SJSA1 (cell line): Measurements from ENCODE around the gene MARK3. TPM values are rescaled to one million over a fixed set of nuclear protein-coding genes. Genes with fewer than 3 reads are reported as not detected.
A peak's percentile ranks its signal among the peaks of the same experiment; 100 is the strongest.

Experiments
- DNase-seq, 2 experiments: peaks; one replicate each; pipeline ENCODE4 v3.0.0-alpha.2; 2015 to 2020; ENCODE audit warnings: low spot score in 2 of 2, low read depth in 1 of 2
- H3K27ac ChIP-seq: fragments of 250-450 bp; sonication (Bioruptor Pico); 2 replicates; pipeline ENCODE4 v1.5.1; 2020; ENCODE audit warnings: mild to moderate bottlenecking, moderate library complexity
- H3K27me3 ChIP-seq: fragments of 250-450 bp; sonication (Bioruptor Pico); replicated peaks from 2 replicates; pipeline ENCODE4 v1.5.1; 2020; ENCODE audit warnings: mild to moderate bottlenecking, moderate library complexity
- H3K36me3 ChIP-seq: fragments of 250-450 bp; sonication (Bioruptor Pico); 2 replicates; pipeline ENCODE4 v1.5.1; 2020; ENCODE audit warnings: mild to moderate bottlenecking
- H3K4me1 ChIP-seq: fragments of 250-450 bp; sonication (Bioruptor Pico); replicated peaks from 2 replicates; pipeline ENCODE4 v1.6.1; 2021; ENCODE audit warnings: mild to moderate bottlenecking
- H3K4me3 ChIP-seq: fragments of 250-450 bp; sonication (Bioruptor Pico); 2 replicates; pipeline ENCODE4 v1.5.1; 2020; ENCODE audit warnings: mild to moderate bottlenecking
- H3K9me3 ChIP-seq: fragments of 250-450 bp; sonication (Bioruptor Pico); replicated peaks from 2 replicates; pipeline ENCODE4 v1.5.1; 2020; ENCODE audit warnings: mild to moderate bottlenecking
- total RNA-seq: library from RNA; depleted of rRNA; stranded (reverse); fragments of >200 nt; shearing (Covaris generic); gene quantifications from 2 replicates; pipeline ENCODE4 v1.2.3, GENCODE V29; 2014; rRNA removed

MARK3 gene
- total RNA-seq: 32.3 and 53.2 TPM in 2 replicates

GRCh38 chr14:103385152-103385928 lies at the start of gene MARK3:
TSS of gene MARK3 (plus strand) at chr14:103385415. CDS start at chr14:103386030, 615 bp downstream.
- Histone ChIP-seq H3K27me3 (no peaks in the 10 kb centered on the region), H3K4me1 (peaks cover 23% of the 10 kb centered on the region)

GRCh38 chr14:103336191-103336590 lies 49.0 kb upstream of the MARK3 start:
- no peaks in the 10 kb centered on the region for H3K9me3 ChIP-seq
- peaks cover 13% of the 10 kb centered on the region for H3K4me1 ChIP-seq
- DNase-seq: no peak
- no peaks in the 10 kb centered on the region for H3K27me3 ChIP-seq
- peaks cover 74% of the 10 kb centered on the region for H3K36me3 ChIP-seq
- H3K4me3 ChIP-seq: peak overlapping the region; percentile 95; the same call in 1 of the 2 replicates
- H3K27ac ChIP-seq: no peak overlapping the region

More at GRCh38 chr14:103385152-103385928, at the start of gene MARK3:
- peak; percentile 91 to 96 for DNase-seq
- peaks cover 16% of the 10 kb centered on the region for H3K36me3 ChIP-seq
- no peaks in the 10 kb centered on the region for H3K9me3 ChIP-seq
- H3K4me3 ChIP-seq: peak within 1 kb of the TSS; percentile 88
- peak within 1 kb of the TSS; percentile 70 for H3K27ac ChIP-seq

GRCh38 chr14:103337794-103338193 lies 47.4 kb upstream of the MARK3 start:
- Histone ChIP-seq H3K4me3 (no peak overlapping the region), H3K4me1 (peaks cover 13% of the 10 kb centered on the region), H3K36me3 (peaks cover 90% of the 10 kb centered on the region), H3K27me3 (no peaks in the 10 kb centered on the region), H3K9me3 (no peaks in the 10 kb centered on the region), H3K27ac (no peak overlapping the region)
- DNase-seq: no peak

DNA sequence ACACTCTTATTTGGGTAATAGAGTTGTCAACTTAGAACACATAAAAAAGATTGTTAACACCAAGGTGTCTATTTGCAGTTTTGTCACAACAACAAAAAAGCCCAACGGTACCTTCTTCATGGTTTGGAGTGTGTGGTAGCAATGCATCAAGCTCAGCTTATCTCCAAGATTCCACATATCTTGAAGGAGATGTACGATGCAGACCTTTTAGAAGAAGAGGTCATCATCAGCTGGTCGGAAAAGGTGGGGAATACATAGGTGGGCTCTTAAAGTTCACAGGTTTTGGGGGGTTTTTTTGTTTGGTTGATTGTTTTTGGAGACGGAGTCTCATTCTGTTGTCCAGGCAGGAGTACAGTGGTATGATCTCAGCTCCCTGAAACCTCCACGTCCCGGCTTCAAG lies 45.7 kb upstream of the MARK3 start:
- peaks cover 100% of the 10 kb centered on the region for H3K36me3 ChIP-seq
- peaks cover 9% of the 10 kb centered on the region for H3K4me1 ChIP-seq
- H3K9me3 ChIP-seq: no peaks in the 10 kb centered on the region
- no peak overlapping the region for H3K4me3 ChIP-seq
- DNase-seq: no peak
- no peaks in the 10 kb centered on the region for H3K27me3 ChIP-seq
- H3K27ac ChIP-seq: no peak overlapping the region

DNA sequence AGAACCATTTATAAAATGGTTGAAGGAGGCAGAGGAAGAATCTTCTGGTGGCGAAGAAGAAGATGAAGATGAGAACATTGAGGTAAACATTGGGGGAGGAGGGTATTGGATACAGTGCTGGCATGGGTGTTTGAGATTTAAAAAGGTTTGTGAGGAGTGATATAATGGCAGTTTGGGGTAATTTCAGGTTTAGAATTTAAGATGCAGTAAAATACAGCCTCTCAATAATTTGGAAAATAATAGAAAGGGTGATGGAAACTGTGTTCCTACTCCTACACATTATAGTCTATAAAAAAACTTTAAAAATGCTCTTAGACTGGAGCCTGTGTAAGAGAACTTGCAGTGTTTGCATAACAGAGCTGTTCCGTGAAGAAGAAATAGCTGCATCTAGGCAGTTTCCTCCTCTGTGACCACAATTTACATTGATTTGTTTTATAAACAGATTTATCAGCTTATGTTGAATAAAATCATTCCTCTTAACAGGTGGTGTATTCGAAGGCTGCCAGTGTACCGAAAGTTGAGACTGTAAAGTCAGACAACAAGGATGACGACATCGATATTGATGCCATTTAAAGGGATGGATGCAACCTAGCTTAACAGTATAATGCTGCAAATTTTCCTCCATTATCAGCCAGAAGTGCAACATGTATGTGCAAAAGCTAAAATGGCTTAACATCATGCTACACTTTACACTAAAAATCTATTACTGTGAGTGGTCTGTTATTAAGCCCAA lies 44.6 kb upstream of the MARK3 start:
- H3K9me3 ChIP-seq: no peaks in the 10 kb centered on the region
- peaks cover 4% of the 10 kb centered on the region for H3K4me1 ChIP-seq
- no peaks in the 10 kb centered on the region for H3K27me3 ChIP-seq
- H3K4me3 ChIP-seq: no peak overlapping the region
- no peak for DNase-seq
- H3K36me3 ChIP-seq: peaks cover 95% of the 10 kb centered on the region
- H3K27ac ChIP-seq: no peak overlapping the region

DNA sequence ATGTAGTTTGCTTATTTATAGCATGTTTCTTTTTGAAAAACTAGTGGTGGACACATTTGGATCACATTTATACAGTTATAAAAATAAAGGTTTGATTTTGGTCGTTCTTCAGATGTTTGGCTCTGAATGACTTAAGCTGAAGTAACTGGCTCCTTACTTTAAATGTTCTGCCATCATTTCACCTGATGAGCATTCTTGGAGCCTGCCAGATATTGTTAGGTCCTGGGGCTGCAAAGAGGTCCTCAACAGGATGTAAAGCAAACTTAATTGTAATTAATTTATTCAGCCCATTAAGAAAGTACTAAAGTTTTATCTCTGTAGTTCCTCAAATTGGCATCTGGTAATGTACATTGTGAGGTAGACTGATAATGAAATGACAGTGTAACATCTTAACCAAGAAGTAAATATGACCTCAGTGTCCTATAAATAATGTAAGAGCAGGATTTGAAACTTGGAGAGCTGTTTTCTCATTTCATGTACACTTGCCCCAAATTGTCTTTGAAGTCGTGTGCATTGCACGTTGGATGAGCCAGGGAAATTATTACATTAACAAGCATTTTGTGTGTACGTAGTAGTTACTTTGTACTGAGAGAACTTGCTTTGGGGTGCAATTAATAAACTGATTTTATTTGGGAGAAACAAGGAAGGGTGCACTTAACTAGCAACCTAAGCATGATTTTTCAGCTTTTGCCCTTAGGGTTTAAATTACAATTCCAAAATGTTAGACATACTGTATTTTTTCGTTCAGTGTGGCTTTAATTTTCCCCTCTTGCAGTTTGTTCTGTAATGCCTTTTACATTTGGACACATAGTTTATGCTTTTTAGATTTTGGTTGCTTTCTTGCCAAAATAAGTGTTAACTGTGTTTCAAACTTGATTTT lies 43.7 kb upstream of the MARK3 start:
- no peaks in the 10 kb centered on the region for H3K27me3 ChIP-seq
- no peaks in the 10 kb centered on the region for H3K4me1 ChIP-seq
- no peak for DNase-seq
- no peak overlapping the region for H3K27ac ChIP-seq
- H3K4me3 ChIP-seq: no peak overlapping the region
- peaks cover 86% of the 10 kb centered on the region for H3K36me3 ChIP-seq
- no peaks in the 10 kb centered on the region for H3K9me3 ChIP-seq

- H3K27ac ChIP-seq: no peak overlapping the region
- H3K36me3 ChIP-seq: peaks cover 68% of the 10 kb centered on the region
- H3K9me3 ChIP-seq: no peaks in the 10 kb centered on the region
- no peak for DNase-seq
- no peaks in the 10 kb centered on the region for H3K4me1 ChIP-seq
- H3K27me3 ChIP-seq: no peaks in the 10 kb centered on the region
- H3K4me3 ChIP-seq: no peak overlapping the region
These were observed 41.9 kb upstream of the MARK3 start for GRCh38 chr14:103343164-103343879.

GRCh38 chr14:103343905-103344797 lies 41.1 kb upstream of the MARK3 start:
- H3K36me3 ChIP-seq: peaks cover 60% of the 10 kb centered on the region
- H3K27me3 ChIP-seq: no peaks in the 10 kb centered on the region
- no peaks in the 10 kb centered on the region for H3K9me3 ChIP-seq
- H3K4me3 ChIP-seq: no peak overlapping the region
- DNase-seq: no peak
- H3K27ac ChIP-seq: no peak overlapping the region
- H3K4me1 ChIP-seq: no peaks in the 10 kb centered on the region

- no peaks in the 10 kb centered on the region for H3K4me1 ChIP-seq
- no peak for DNase-seq
- H3K4me3 ChIP-seq: no peak overlapping the region
- H3K27me3 ChIP-seq: no peaks in the 10 kb centered on the region; the same call in 1 of the 2 replicates
- H3K36me3 ChIP-seq: peaks cover 38% of the 10 kb centered on the region
- H3K27ac ChIP-seq: no peak overlapping the region
- H3K9me3 ChIP-seq: no peaks in the 10 kb centered on the region
These were observed 38.9 kb upstream of the MARK3 start for GRCh38 chr14:103346286-103346685.

GRCh38 chr14:103347091-103347815 lies 38.0 kb upstream of the MARK3 start:
- Histone ChIP-seq H3K4me1 (no peaks in the 10 kb centered on the region), H3K4me3 (no peak overlapping the region), H3K27ac (no peak overlapping the region), H3K27me3 (no peaks in the 10 kb centered on the region; the same call in 1 of the 2 replicates), H3K36me3 (peaks cover 29% of the 10 kb centered on the region), H3K9me3 (no peaks in the 10 kb centered on the region)
- DNase-seq: no peak

DNA sequence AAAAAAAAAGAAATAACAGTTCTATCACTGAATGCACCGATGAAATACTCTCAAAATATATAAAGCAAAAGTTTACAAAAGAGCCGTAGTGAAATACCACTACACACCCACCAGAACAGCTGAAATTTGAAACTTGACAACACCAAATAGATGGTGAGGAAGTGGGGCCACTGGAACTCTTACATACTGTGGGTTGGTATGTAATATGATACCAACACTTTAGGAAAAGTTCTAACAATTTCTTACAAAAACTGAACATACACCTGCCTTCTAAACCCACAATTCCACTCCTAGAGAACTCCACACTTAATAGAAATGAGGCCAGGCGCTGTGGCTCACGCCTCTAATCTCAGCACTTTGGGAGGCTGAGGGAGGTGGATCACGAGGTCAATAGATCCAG lies 37.1 kb upstream of the MARK3 start:
- Histone ChIP-seq H3K27me3 (no peaks in the 10 kb centered on the region; the same call in 1 of the 2 replicates), H3K4me3 (no peak overlapping the region), H3K36me3 (peaks cover 20% of the 10 kb centered on the region), H3K4me1 (no peaks in the 10 kb centered on the region), H3K9me3 (no peaks in the 10 kb centered on the region), H3K27ac (no peak overlapping the region)
- DNase-seq: no peak

- Histone ChIP-seq H3K27ac (no peak overlapping the region), H3K27me3 (no peaks in the 10 kb centered on the region; the same call in 1 of the 2 replicates), H3K9me3 (no peaks in the 10 kb centered on the region), H3K36me3 (peaks cover 2% of the 10 kb centered on the region), H3K4me1 (no peaks in the 10 kb centered on the region), H3K4me3 (no peak overlapping the region)
- DNase-seq: no peak
These were observed 35.2 kb upstream of the MARK3 start for GRCh38 chr14:103349982-103350381.
